Activated CD4-positive, alpha-beta memory T cell treated with anti-CD3 and anti-CD28 coated beads for 36 hours (primary cell): Measurements from ENCODE around the gene METRN. TPM values are rescaled to one million over a fixed set of nuclear protein-coding genes. Genes with fewer than 3 reads are reported as not detected.

Experiments
- CTCF ChIA-PET: fragments of 350-600 bp; sonication (Branson Sonifier 250); formaldehyde crosslinking; loops from one replicate; lab custom pipeline; 2021; ENCODE audit warnings: antibody characterized with exemption, inconsistent platforms; lab: Charles Lee
- POLR2A ChIA-PET: fragments of 350-600 bp; sonication (Branson Sonifier 250); formaldehyde crosslinking; loops from one replicate; lab custom pipeline; 2021; ENCODE audit warnings: antibody characterized with exemption; lab: Charles Lee
- DNase-seq: peaks from one replicate; pipeline ENCODE4 v3.0.0-alpha.2; 2020
- H3K27ac Mint-ChIP-seq: one replicate; pipeline ENCODE4 v1.8.0; 2021; ENCODE audit warnings: mixed read lengths
- H3K27me3 Mint-ChIP-seq: one replicate; pipeline ENCODE4 v1.8.0; 2021; ENCODE audit warnings: mixed read lengths
- H3K36me3 Mint-ChIP-seq: one replicate; pipeline ENCODE4 v1.8.0; 2021; ENCODE audit warnings: mixed read lengths
- H3K4me1 Mint-ChIP-seq: one replicate; pipeline ENCODE4 v1.8.0; 2021; ENCODE audit warnings: low read depth, mixed read lengths
- H3K4me3 Mint-ChIP-seq: one replicate; pipeline ENCODE4 v1.8.0; 2021; ENCODE audit warnings: mild to moderate bottlenecking, mixed read lengths
- H3K9me3 Mint-ChIP-seq: one replicate; pipeline ENCODE4 v1.8.0; 2021; ENCODE audit warnings: mixed read lengths
- intact Hi-C: fragments of 100-400 bp; cut with micrococcal nuclease; formaldehyde crosslinking; loops from one replicate; pipeline ENCODE4 v1.15.1; 2023
- total RNA-seq, 2 experiments: library from RNA; stranded (reverse); gene quantifications; one replicate each; pipeline ENCODE4 v1.2.3, GENCODE V29; 2021

METRN gene
- total RNA-seq, 2 experiments from 2014 or later = 14.6 to 16.0 TPM

- intact Hi-C loops = no loop called here
These were observed 47.0 kb downstream of the METRN start for GRCh38 chr16:761625-762513.

GRCh38 chr16:762595-763268 is 47.8 kb downstream of the METRN start:
- H3K36me3 Mint-ChIP-seq = no peaks in the 10 kb centered on the region
- no peaks in the 10 kb centered on the region for H3K4me1 Mint-ChIP-seq
- ChIA-PET CTCF (no interaction called here), POLR2A (no interaction called here)
- H3K27me3 Mint-ChIP-seq = peaks cover under 1% of the 10 kb centered on the region
- intact Hi-C loops = no loop called here
- DNase-seq = no peak
- H3K9me3 Mint-ChIP-seq = no peaks in the 10 kb centered on the region
- H3K27ac Mint-ChIP-seq = no peak overlapping the region
- H3K4me3 Mint-ChIP-seq = no peak overlapping the region

More at GRCh38 chr16:761625-762513, 47.0 kb downstream of the METRN start:
- Mint-ChIP-seq H3K27ac (no peak overlapping the region), H3K4me1 (no peaks in the 10 kb centered on the region), H3K27me3 (peaks cover 3% of the 10 kb centered on the region), H3K36me3 (no peaks in the 10 kb centered on the region), H3K4me3 (no peak overlapping the region), H3K9me3 (peaks cover 2% of the 10 kb centered on the region)
- POLR2A ChIA-PET = no interaction called here
- DNase-seq = no peak
- CTCF ChIA-PET = no interaction called here

- intact Hi-C loops = no loop called here
- ChIA-PET POLR2A (no interaction called here), CTCF (no interaction called here)
- Mint-ChIP-seq H3K36me3 (no peaks in the 10 kb centered on the region), H3K27me3 (no peaks in the 10 kb centered on the region), H3K4me3 (no peak overlapping the region), H3K27ac (no peak overlapping the region), H3K9me3 (no peaks in the 10 kb centered on the region), H3K4me1 (no peaks in the 10 kb centered on the region)
- DNase-seq = no peak
These were observed 48.7 kb downstream of the METRN start for GRCh38 chr16:763369-764183.

DNA sequence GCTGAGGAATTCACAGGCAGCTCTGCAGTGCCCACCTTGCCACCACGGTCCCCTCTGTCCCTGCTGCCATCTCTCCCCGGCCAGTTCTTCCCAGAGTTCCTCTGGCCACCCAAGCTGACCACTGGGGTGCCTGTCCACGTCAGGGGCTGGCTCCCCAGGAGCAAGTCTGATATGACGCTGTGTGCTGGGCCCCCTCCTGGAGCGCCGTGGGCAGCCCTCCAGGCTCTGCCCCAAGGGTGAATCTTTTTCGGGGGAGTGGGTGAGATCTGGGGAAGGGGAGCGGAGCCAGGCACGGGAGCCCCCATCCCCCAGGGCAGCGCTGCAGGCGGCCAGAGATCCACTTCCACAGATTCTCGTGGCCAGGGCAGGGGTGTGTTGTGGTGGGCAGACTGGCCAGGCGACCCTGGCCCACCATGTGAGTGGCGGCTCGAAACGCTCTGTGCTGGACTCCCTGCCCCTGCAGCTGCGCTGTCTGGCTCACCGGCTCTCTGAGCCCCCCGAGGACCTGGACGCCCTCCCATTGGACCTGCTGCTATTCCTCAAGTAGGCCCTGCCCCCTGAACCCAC is 49.3 kb downstream of the METRN start:
- intact Hi-C loops = no loop called here
- no peak overlapping the region for H3K27ac Mint-ChIP-seq
- no peak overlapping the region for H3K4me3 Mint-ChIP-seq
- ChIA-PET POLR2A (no interaction called here), CTCF (no interaction called here)
- no peak for DNase-seq
- H3K4me1 Mint-ChIP-seq = no peaks in the 10 kb centered on the region
- no peaks in the 10 kb centered on the region for H3K9me3 Mint-ChIP-seq
- no peaks in the 10 kb centered on the region for H3K27me3 Mint-ChIP-seq
- no peaks in the 10 kb centered on the region for H3K36me3 Mint-ChIP-seq

- Mint-ChIP-seq H3K4me1 (no peaks in the 10 kb centered on the region), H3K9me3 (no peaks in the 10 kb centered on the region), H3K27me3 (no peaks in the 10 kb centered on the region), H3K36me3 (no peaks in the 10 kb centered on the region), H3K4me3 (no peak overlapping the region), H3K27ac (no peak overlapping the region)
- ChIA-PET CTCF (no interaction called here), POLR2A (no interaction called here)
- DNase-seq = no peak
- intact Hi-C loops = no loop called here
These were observed 50.0 kb downstream of the METRN start for GRCh38 chr16:764848-765487.

DNA sequence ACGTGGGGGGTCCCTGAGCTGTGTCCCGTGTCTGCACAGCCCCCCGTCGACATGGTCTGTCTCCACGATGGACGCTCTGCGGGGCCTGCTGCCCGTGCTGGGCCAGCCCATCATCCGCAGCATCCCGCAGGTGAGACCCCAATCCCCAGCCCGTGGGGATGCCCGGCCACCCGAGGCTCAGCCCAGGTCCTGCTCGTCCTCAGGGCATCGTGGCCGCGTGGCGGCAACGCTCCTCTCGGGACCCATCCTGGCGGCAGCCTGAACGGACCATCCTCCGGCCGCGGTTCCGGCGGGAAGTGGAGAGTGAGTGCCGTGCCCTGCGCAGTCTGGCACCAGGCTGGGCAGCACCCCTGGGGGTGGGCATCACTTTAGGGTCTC is 50.6 kb downstream of the METRN start:
- no peak overlapping the region for H3K4me3 Mint-ChIP-seq
- H3K9me3 Mint-ChIP-seq = no peaks in the 10 kb centered on the region
- intact Hi-C loops = no loop called here
- no peak overlapping the region for H3K27ac Mint-ChIP-seq
- no peaks in the 10 kb centered on the region for H3K4me1 Mint-ChIP-seq
- POLR2A ChIA-PET = no interaction called here
- CTCF ChIA-PET = no interaction called here
- no peaks in the 10 kb centered on the region for H3K27me3 Mint-ChIP-seq
- DNase-seq = no peak
- no peaks in the 10 kb centered on the region for H3K36me3 Mint-ChIP-seq

GRCh38 chr16:766008-766819 is 51.3 kb downstream of the METRN start:
- DNase-seq = no peak
- no peaks in the 10 kb centered on the region for H3K36me3 Mint-ChIP-seq
- no peaks in the 10 kb centered on the region for H3K9me3 Mint-ChIP-seq
- H3K27me3 Mint-ChIP-seq = no peaks in the 10 kb centered on the region
- H3K27ac Mint-ChIP-seq = no peak overlapping the region
- POLR2A ChIA-PET = no interaction called here
- no peak overlapping the region for H3K4me3 Mint-ChIP-seq
- intact Hi-C loops = no loop called here
- CTCF ChIA-PET = no interaction called here
- no peaks in the 10 kb centered on the region for H3K4me1 Mint-ChIP-seq

- ChIA-PET CTCF (no interaction called here), POLR2A (no interaction called here)
- no peaks in the 10 kb centered on the region for H3K9me3 Mint-ChIP-seq
- H3K36me3 Mint-ChIP-seq = no peaks in the 10 kb centered on the region
- no peak overlapping the region for H3K4me3 Mint-ChIP-seq
- H3K27me3 Mint-ChIP-seq = no peaks in the 10 kb centered on the region
- DNase-seq = no peak
- no peak overlapping the region for H3K27ac Mint-ChIP-seq
- no peaks in the 10 kb centered on the region for H3K4me1 Mint-ChIP-seq
- intact Hi-C loops = no loop called here
These were observed 52.1 kb downstream of the METRN start for GRCh38 chr16:766820-767640.

GRCh38 chr16:767743-768235 is 52.9 kb downstream of the METRN start:
- DNase-seq = no peak
- Mint-ChIP-seq H3K36me3 (no peaks in the 10 kb centered on the region), H3K9me3 (no peaks in the 10 kb centered on the region), H3K4me1 (no peaks in the 10 kb centered on the region), H3K27me3 (no peaks in the 10 kb centered on the region), H3K27ac (no peak overlapping the region), H3K4me3 (no peak overlapping the region)
- POLR2A ChIA-PET = no interaction called here
- CTCF ChIA-PET = no interaction called here
- intact Hi-C loops = no loop called here

DNA sequence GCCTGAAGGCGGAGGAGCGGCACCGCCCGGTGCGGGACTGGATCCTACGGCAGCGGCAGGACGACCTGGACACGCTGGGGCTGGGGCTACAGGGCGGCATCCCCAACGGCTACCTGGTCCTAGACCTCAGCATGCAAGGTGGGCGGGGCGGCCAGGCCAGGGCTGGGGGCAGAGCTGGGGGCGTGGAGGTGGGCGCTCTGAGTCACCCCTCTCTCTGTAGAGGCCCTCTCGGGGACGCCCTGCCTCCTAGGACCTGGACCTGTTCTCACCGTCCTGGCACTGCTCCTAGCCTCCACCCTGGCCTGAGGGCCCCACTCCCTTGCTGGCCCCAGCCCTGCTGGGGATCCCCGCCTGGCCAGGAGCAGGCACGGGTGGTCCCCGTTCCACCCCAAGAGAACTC is 53.5 kb downstream of the METRN start:
- ChIA-PET POLR2A (no interaction called here), CTCF (no interaction called here)
- Mint-ChIP-seq H3K36me3 (no peaks in the 10 kb centered on the region), H3K9me3 (no peaks in the 10 kb centered on the region), H3K27me3 (no peaks in the 10 kb centered on the region), H3K4me3 (no peak overlapping the region), H3K27ac (no peak overlapping the region), H3K4me1 (no peaks in the 10 kb centered on the region)
- intact Hi-C loops = no loop called here
- no peak for DNase-seq
